A204.1 (cell line): ENCODE data around the gene TSHZ3.

ENCODE experiments used
- FAIRE-seq: peaks from 2 replicates; lab custom pipeline; 2012; peaks lifted over from hg19 to GRCh38; lab: Jason Lieb, UNC

TSHZ3 gene

GRCh38 chr19:31226151-31226935, 122.9 kb downstream of the TSHZ3 start:
- FAIRE-seq, result no peak
